HG02759 (cell line): ENCODE results near the gene PSENEN.
A peak's percentile ranks its signal among the peaks of the same experiment; 100 is the strongest.

Source experiments
- ATAC-seq: cut with Tn5 transposase; IDR thresholded peaks from one replicate; pipeline ENCODE4 v1.9.1; 2021; ENCODE audit warnings: mild to moderate bottlenecking, moderate library complexity; ENCODE audit not compliant: unreplicated experiment

The PSENEN gene

DNA sequence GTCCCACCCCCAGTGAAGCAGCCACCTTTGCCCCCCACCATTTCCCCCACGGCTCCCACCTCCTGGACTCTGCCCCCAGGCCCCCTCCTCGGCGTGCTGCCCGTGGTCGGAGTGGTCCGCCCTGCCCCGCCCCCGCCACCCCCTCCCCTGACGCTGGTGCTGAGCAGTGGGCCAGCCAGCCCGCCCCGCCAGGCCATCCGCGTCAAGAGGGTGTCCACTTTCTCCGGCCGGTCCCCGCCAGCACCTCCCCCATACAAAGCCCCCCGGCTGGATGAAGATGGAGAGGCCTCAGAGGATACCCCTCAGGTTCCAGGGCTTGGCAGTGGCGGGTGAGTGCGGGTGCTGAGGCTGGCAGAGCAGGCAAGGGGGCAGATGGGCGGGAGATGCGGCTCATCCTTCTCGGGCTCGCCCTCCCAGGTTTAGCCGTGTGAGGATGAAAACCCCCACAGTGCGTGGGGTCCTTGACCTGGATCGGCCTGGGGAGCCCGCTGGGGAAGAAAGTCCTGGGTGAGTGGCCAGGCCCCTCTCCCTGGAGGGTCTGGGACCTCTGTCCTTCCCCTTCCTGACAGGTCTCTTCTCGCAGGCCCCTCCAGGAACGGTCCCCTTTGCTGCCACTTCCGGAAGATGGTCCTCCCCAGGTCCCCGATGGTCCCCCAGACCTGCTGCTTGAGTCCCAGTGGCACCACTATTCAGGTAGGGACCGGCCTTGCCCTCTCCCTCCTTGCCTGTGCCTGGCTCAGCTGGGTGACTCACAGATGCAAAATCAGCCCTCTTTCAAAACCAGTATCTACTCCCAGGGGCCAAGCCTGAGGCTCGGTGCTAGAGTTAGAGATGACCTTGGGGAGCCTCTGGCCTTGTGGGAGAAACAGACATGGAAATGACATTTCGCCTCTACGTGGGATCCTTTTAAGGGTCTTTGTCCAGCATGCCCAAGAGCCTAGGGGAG is 12.0 kb upstream of the PSENEN start:
- ATAC-seq = no peak

- ATAC-seq = no peak
These were observed 11.2 kb upstream of the PSENEN start for GRCh38 chr19:35734273-35734672.

DNA sequence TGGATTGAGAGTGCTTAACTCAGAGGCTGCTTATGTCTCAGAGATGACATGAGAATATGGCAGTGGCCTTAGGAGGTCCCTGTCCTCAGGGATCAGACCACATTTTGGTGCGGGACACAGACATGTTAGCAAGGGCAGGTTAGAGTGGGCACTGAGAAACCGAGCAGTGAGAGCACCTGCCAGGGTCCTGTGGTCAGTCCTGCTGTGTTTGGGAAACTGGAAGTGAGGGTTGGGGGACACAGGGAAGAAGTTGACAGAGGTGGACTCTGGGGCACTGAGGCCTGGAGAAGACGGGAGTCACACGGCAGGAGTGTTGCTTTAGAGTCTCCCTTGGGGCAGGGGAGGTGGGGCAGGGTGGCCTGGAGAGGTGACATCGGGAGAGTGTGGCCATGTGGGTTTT is 10.6 kb upstream of the PSENEN start:
- no peak for ATAC-seq

- ATAC-seq = no peak
These were observed 8.3 kb upstream of the PSENEN start for GRCh38 chr19:35736913-35737886.

- no peak for ATAC-seq
These were observed 7.2 kb upstream of the PSENEN start for GRCh38 chr19:35738021-35738886.

GRCh38 chr19:35738887-35739229 is 6.6 kb upstream of the PSENEN start:
- no peak for ATAC-seq

- no peak for ATAC-seq
These were observed 6.0 kb upstream of the PSENEN start for GRCh38 chr19:35739275-35740107.

- no peak for ATAC-seq
These were observed 5.4 kb upstream of the PSENEN start for GRCh38 chr19:35740108-35740422.

DNA sequence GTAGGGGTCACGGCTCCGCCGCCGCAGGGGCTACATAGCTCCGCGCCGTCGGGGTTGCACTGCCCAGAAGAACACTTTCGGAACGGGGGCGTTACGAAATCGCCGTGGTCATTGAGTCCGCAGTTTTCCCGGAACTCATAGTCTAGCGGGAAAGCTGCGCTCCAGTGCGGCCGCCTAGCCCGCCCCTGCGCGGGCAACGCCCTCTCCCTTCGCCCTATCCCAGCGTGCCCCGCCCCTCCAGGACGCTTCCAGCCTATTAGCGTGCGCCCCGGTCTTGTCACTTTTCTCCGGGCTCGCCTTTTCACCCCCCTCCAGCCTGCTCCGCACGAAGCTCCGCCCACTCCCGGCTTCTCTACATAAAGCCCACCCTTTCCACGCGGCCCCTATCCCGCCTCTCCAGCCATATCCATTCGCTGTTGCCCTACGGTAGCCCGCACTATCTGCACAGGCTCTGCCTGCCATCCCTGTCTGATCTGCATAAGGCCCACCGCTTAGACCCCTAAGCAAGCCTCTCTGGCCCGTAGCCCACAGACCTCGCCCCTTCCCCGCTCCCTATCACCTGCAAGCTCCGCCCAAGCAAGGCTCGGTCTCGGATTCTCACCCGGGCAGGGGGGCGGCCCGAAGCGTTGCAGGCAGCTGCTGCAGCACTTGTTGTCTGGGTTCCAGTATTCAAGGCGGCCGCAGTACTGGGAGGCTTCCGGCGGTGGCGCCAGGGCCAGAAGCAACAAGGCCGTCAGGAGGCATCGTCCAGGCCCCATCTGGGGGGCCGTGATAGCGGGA is 4.8 kb upstream of the PSENEN start:
- ATAC-seq = peak; percentile 62

GRCh38 chr19:35741203-35741515 is 4.3 kb upstream of the PSENEN start:
- no peak for ATAC-seq

DNA sequence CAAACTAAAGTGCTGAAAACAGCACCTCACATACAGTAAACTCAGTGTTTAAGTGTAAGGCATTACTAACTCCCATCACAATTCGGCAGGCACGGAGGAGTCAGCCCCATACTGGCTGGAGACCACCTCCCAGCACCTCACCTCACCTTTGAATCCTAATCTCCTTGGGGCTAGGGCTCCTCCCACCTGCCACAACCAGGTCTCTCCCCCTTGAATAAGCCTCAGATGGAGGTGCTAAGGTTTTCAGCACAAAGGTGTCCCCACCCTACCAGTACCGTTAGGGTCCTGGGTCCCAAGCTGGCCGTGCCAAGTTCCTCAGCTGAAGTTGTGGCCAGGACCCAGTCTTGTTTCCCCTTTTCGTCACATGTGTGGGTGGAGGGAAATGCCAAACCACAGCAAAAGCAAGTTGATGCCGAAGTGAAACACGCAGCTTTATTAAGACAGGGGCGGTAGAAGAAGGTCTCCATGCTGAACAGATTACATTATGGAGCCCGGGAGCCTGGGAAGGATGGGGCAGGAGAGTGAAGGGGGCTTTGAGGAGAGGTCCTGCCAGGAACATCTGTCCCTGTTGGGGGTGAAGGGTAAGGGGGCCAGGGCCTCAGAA is 3.2 kb upstream of the PSENEN start, which contains the start of gene IGFLR1:
Gene IGFLR1 (minus strand): TSS at position 332 of the 604 bp plus-strand sequence. CDS start 1,272 bp downstream, outside the sequence.
- ATAC-seq = no peak

GRCh38 chr19:35743640-35744429 is 1.6 kb upstream of the PSENEN start:
- ATAC-seq = no peak

DNA sequence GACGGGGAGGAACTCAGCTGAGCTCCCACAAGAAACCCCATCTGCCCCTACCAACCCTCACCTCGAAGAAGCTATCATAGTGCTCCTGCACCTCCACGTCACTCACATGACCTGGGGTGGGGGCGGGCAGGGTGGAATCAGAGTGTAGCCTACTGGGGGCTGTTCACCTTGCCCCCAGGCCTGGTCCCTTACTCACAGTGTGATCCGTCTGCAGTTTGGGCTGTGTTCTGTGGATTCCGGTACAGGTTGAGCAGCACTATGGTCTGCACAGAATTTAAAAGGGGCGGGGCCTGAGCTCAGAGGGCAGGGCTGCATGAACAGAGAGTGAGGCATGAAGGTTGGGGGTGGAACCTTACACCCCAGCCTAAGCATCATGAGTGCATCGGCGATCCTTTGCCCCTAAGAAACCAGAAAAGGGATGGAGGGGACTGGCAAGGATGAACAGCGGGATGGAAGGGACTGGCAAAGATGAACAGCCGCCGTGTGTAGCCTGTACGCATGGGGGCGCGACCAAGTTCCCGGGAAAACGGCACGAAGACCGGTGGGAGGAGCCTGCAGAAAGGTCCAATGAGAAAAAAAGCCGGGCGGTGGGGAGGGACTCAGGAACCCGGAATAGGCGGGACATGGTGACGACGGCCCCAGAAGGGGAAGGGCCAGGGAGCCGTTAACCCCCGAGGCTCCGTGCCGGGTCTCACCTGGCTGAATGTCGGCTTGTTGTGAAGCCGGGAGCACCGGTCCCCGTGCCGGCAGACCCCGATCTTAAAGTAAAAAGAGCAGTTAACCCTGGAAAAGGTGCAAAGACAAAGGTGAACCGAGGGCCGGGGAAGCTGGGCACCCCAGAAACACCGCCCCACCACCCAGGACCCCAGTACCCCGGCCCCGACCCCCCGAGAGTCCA is 772 bp upstream of the PSENEN start:
- ATAC-seq = peak; percentile 36

DNA sequence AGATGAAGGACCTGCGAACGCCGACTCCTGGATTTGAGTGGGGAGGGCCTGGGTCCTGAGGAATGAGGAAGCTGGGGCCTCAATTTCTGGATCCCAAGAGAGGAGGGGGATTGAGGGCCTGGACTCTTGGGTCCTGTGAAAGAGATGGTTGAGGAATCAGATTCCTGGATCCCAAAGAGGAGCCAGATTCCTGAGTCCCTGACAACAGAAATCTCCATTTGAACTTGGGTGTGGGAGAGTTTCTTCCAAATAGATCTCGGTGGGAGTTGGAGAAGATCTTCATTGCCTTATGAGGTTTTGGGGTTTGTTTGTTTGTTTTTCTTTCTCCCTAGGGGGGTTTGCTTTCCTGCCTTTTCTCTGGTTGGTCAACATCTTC is 624 bp downstream of the PSENEN start:
- no peak for ATAC-seq

GRCh38 chr19:35746531-35746930 is 1.1 kb downstream of the PSENEN start:
- no peak for ATAC-seq

DNA sequence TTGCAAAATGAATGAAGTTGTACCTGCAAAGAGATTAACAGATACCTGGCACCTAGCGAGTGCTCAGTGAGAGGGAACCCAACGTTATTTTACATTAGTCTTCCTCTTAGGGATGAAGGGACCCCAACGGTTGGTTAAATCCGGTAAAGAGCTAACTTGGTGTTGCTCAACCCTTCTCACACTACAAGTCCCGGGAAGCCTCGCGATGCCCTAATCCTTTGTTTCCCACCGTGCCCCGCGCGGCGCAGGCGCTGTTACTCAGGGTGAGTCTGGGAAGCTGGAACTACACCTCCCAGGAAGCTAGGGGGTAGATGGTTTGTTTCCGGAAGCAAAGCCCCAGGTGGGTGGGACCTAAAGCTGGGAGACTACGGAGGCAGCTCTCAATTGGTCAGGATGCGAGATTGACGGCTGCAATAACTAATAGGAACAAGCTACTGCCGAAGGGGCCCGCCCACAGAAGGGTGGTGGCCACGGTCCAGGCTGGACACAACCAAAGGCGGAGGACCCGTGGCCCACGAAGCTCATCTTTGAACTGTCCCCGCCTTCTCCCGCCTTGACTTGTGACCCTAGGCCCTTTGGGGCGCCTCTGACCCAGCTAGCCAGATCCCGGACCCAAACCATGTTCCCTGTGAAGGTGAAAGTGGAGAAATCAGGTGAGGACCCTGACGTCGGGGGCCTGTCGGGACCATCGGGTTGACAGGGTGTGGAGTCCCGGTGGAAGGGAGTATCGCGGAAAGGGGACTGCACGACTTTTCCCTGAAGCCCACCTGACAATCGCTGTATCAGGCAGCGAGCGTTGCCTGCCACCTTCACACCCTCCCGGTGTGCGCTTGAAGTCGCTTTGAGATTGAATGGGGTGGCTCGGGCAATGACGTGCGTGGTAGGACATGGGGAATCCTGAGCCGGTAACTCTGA is 2.9 kb downstream of the PSENEN start, which contains the start of gene LIN37:
Gene LIN37 (plus strand): TSS at position 471 of the 915 bp plus-strand sequence. CDS start 149 bp downstream, at position 620.
- ATAC-seq = peak; percentile 69
